Stimulated activated CD4-positive, alpha-beta T cell treated with anti-CD3 and anti-CD28 coated beads, Interleukin-1b, Interleukin-23, amount 100 ng/mL, for 48 hours (primary cell): ENCODE data around the gene IRAG1.
"Not testable (repeated sequence)": the region's sequence is repeated elsewhere in the genome, so short reads cannot be mapped to it uniquely, and the experiment has no call there.

Experiments
- DNase-seq: peaks from one replicate; pipeline ENCODE4 v3.0.0-alpha.2; 2020

The IRAG1 gene

DNA sequence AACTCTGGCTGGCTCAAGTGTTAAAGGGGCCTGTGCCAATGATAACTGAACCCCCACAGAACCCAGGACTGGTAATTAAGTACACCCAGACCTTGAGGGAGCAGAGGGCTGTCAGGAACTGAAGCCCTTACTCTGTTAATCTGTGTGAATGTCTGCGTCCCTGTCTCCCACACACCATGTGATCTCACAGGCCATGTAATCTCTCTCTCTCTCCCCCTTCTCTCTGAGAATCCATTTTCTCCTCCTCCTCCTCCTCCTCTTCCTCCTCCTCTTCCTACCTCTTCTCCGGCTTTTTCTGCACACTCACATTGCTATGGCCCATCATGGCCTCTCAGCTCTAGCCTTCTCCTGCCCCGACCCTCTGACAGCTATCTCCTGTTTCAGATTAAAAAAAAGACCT, 14.6 kb upstream of the IRAG1 start:
- no peak for DNase-seq

DNA sequence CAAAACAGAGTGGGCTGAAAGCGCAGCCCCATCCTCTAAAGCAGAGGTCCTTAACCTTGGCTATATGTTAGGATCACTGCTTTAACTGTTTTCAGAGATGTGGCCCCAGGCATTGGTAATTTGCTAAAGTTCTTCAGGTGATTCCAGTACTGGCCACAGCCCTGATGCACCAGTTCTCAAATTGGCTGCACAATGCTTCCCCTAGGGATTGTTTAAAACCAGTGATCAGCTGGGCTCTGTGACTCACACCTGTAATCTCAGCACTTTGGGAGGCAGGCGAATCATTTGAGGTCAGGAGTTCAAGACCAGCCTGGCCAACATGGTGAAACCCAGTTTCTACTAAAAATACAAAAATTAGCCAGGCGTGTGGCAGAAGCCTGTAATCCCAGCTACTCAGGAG, 8.4 kb upstream of the IRAG1 start:
- no peak for DNase-seq

GRCh38 chr11:10699072-10699471, 5.5 kb upstream of the IRAG1 start:
- DNase-seq = no peak

DNA sequence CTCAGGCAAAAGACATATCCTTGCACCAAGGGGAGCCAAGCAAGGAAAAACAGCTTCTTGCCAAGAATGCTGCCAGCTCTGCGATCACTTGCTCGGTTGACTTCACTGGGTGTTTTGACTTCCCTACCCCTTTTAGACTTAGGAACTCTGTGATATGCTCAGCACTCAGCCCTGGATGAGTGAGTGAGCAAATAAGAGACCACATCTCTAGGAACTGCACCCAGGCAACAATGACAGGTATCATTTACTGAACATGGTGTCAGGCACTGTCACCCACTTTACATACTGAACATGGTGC, 3.7 kb upstream of the IRAG1 start:
- no peak for DNase-seq

DNA sequence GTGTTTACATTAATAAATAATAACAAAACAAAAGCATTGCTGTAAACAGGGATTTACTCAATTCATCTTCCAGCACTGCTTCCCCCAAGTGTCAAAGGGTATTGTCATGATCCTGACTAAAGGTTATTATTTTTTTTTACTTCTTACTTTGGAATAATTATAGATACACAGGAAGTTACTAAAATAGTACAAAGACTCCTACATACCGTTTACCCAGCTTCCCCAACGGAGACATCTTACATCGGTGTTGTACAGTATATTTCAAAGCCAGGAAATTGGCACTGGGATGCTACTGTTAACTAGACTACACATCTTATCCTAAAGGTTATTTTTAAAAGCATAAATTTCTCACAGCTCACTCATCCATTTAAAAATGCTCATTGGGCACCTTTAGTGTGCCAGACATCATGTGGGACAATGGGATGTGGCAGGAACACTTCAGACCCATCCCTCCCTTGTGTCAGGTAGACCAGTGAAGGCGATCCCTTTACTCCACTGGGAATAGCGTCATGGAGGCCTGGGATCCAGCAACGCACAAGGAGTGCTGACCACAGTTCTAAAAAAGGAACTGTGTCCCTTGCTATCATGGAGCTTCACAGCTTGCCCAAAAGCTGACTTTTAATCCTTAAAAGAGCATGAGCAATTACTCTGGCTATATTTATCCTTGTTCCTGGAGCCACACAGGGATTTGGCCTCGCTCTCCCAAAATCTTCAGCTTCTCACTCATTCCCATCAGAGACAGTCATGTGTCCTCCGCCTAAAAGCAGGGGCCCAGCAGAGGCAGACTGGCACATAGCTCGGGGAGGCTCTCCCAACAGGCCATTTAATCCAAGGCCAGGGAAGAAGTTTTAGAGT, 3.1 kb upstream of the IRAG1 start:
- DNase-seq = no peak

DNA sequence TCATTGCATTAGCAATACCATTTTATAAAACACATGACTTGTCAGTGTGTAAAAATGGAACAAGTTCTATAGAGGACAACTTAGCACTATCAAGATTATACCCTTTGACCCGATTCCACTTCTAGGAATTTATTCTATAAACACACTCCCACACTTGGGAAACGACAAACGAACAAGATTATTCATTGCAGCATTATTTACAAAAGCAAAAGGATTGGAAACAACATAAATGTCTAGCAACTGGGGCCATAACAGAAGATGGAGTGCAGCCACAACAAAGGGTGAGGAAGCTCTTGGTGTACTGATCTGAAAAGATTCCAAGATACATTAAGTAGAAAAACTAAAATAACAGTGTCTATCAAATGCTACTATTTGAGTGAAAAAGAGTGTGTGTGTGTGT, 2.3 kb upstream of the IRAG1 start:
- DNase-seq = no peak

GRCh38 chr11:10694486-10695239, 1.1 kb upstream of the IRAG1 start:
- no peak for DNase-seq

DNA sequence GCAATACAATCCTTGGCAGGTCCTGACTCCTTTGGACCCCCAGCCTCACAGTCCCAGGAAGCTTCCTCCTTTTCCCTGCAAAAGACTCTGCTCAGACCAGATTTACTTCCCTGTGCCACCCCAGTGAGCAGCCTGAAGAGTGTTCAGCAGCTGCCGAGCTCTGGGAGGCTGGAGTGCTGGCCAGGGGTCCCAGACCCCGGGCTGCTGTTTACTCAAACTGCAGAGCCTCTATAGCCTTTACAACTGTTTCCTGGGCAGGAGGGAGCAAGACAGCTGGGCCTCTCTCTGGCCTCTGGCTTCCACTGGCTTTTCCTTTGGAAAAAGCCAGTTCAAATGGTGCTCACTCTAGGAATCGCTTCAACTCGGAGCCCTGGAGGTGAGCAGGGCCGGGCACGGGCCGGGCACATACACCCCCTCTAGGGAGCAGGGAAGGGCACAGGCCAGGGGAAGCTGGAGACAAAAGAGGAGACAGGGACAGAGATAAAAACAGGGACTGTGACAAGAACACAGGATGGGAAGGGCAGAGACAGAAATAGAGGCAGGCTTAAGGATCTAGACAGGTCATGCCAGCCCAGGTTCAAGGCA, 932 bp downstream of the IRAG1 start:
- DNase-seq = no peak

- no peak for DNase-seq
Observed at GRCh38 chr11:10688401-10688800, 5.2 kb downstream of the IRAG1 start.

GRCh38 chr11:10686311-10686710, 7.2 kb downstream of the IRAG1 start:
- DNase-seq = no peak

DNA sequence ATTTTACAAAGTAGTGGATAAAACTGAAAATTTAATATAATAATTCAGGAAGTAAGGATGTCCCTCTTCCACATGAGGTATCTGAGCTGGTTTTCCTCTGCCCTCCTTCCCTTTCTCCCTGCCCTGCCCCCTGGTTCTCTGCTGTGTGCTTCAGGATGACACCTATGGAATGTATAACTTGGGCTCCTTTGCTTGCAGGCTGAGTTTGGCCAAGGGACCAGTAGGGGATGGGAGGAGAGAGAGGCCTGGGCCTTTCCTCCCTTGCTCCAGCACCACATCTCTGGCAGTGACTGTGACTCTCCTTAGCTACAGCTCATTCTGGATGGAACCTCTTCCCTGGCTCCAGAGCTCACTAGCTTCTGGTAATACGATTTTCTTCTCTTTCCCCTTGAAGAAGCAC, 10.1 kb downstream of the IRAG1 start:
- no peak for DNase-seq

- no peak for DNase-seq
Observed at GRCh38 chr11:10680956-10681487, 12.5 kb downstream of the IRAG1 start.

DNA sequence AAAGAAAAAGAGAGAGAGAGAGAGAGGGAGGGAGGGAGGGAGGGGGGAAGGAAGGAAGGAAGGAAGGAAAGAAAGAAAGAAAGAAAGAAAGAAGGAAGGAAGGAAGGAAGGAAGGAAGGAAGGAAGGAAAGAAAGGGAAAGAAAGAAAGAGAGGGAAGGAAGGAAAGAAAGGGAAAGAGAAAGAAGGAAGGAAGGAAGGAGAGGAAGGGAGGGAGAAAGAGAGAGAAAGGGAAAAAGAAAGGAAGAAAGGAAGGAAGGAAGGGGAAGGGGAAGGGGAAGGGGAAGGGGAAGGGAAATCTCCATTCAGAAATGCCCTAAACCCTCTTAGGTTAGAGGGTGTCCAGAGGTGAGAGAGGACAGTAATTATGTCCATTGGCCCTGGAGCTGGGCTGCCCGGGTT, 13.3 kb downstream of the IRAG1 start:
- not testable (repeated sequence) for DNase-seq

DNA sequence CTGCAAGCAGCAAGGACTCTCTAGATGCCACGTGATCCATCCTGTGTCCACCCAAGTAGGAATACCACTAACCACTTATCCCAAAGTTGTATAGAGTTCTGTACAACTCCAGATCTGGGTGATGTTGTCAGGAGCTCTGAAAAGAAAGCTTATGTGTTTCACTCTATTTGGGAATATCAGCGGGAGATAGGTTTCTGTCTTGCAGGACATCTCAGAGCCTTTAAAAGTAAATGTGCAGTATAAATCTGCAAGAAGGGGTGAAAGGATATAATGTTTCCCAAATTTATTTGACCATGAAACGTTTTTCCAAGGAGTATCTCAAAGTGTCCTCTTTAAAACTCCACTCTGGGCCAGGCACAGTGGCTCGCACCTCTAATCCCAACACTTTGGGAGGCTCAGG, 13.9 kb downstream of the IRAG1 start:
- no peak for DNase-seq

- DNase-seq = no peak
Observed at GRCh38 chr11:10678101-10678500, 15.5 kb downstream of the IRAG1 start.

DNA sequence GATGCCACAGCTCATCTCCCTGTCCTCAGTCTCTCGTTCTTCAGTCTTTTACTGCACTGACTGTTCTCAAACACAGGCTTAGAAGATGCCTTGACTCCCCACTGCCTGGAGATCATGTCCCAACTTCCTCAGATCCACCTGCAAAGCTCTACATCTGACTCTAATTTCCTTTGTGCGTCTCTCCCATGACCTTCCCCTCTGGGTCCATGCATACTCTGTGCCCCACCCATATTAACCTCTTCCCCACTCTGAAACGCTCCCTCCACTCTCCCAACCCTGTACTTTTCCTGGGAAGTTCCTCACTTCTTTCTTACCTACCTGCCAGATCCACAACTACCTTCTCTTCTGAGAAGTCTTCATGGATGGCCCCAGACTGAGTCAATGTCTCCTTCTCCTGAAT, 16.6 kb downstream of the IRAG1 start:
- DNase-seq = no peak

DNA sequence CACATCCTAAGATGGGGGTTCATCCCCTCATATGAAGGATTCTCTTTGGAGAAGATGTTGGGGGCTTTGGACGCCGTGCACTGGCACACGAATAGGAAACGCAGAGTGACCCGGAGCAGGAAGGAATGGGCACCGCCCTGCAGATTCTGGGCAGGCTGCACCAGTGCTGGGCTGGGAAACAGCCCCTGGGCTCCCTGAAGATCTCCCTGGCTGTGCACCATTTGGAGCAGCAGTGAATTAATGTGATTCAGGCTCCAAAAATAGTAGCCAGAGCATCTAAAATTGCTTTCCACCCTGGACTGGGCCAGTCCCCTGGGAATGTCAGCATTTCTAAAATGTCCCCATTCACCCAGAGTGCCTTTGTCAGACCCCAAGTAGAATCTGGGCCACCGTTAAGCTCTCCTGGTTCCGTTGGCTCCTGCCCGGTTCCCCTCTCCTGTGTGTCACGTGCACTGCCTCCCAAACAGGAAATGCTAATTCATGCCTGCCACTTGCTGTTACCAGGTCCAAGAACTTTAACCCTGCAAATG, 18.6 kb downstream of the IRAG1 start:
- DNase-seq = no peak

- no peak for DNase-seq
Observed at GRCh38 chr11:10674440-10674855, 19.1 kb downstream of the IRAG1 start.

DNA sequence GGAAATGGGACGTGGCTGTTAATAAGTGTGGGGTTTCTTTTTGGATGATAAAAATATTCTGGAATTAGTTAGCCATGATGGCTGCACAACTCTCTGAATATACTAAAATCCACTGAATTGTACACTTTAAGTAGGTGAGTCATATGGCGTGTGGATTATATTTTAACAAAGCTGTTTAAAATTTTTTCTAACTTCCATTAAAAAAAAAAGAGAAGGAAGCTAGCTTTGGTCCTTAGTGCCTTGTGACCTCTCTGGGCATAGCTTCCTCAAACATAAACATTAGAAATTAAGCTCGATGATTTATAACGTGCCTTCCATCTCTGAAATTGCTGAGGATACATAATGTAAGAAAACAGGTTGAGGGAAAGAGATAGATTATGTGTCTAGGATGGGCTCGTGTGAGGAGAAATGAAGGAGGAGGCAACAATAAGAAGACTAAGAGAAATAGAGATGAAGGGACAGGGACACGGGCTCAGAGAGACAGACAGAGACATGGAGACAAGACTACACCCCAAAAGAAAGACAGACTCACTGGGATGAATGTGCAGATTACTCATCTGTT, 20.0 kb downstream of the IRAG1 start:
- no peak for DNase-seq

- no peak for DNase-seq
Observed at GRCh38 chr11:10670099-10670498, 23.5 kb downstream of the IRAG1 start.

GRCh38 chr11:10669258-10670033, 24.1 kb downstream of the IRAG1 start:
- DNase-seq = no peak

DNA sequence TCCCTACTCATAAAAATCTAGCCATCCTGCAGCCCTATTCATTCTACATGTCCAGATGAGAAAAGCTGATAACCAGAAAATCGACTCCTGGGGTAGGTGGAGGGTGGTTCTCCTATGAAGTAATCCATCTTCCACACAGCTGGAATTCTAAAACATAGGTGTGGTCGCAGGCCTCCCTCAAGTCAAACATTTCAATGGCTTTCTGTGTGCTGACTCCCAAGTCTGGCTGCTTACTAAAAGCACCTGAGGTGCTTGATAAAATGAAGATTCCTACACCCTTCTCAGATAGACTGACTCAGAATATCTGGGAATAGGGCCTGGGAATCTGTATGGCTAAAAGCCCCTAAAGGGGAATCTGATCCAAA, 26.1 kb downstream of the IRAG1 start:
- no peak for DNase-seq
